NCI-H82 treated with DMSO at 0.1 percent for 48 hours (cell line): ENCODE data around the gene GLTP.

Experiments used
- DNase-seq: peaks from one replicate; lab custom pipeline; 2025; ENCODE audit not compliant: unreplicated experiment; lab: John Stamatoyannopoulos, UW

The GLTP gene

GRCh38 chr12:109802828-109803227 lies 77.5 kb downstream of the GLTP start:
- DNase-seq, result no peak
